Stimulated activated naive CD8-positive, alpha-beta T cell treated with anti-CD3 and anti-CD28 coated beads, Interleukin-15, Interleukin-2, amounts not matched to agents 100 ng/mL and 50 ng/mL, for 24 hours (primary cell): ENCODE measurements around the gene TMCO6.
"Not testable (repeated sequence)": the region's sequence is repeated elsewhere in the genome, so short reads cannot be mapped to it uniquely, and the experiment has no call there.

Experiments
- H3K27ac Mint-ChIP-seq: one replicate; pipeline ENCODE4 v1.8.0; 2021; ENCODE audit warnings: mild to moderate bottlenecking, mixed read lengths
- H3K27me3 Mint-ChIP-seq: one replicate; pipeline ENCODE4 v1.8.0; 2021; ENCODE audit warnings: mixed read lengths
- H3K36me3 Mint-ChIP-seq: one replicate; pipeline ENCODE4 v1.8.0; 2021; ENCODE audit warnings: low read depth, mixed read lengths
- H3K4me1 Mint-ChIP-seq: one replicate; pipeline ENCODE4 v1.8.0; 2021; ENCODE audit warnings: low read depth, mixed read lengths
- H3K4me3 Mint-ChIP-seq: one replicate; pipeline ENCODE4 v1.8.0; 2021; ENCODE audit warnings: mild to moderate bottlenecking, mixed read lengths
- H3K9me3 Mint-ChIP-seq: one replicate; pipeline ENCODE4 v1.8.0; 2021; ENCODE audit warnings: mixed read lengths

The TMCO6 gene

GRCh38 chr5:140609126-140609525 is 30.1 kb upstream of the TMCO6 start:
- peaks cover 16% of the 10 kb centered on the region for H3K4me1 Mint-ChIP-seq
- H3K9me3 Mint-ChIP-seq, result no peaks in the 10 kb centered on the region
- no peaks in the 10 kb centered on the region for H3K36me3 Mint-ChIP-seq
- H3K27me3 Mint-ChIP-seq, result peaks cover 20% of the 10 kb centered on the region
- no peak overlapping the region for H3K4me3 Mint-ChIP-seq
- no peak overlapping the region for H3K27ac Mint-ChIP-seq

DNA sequence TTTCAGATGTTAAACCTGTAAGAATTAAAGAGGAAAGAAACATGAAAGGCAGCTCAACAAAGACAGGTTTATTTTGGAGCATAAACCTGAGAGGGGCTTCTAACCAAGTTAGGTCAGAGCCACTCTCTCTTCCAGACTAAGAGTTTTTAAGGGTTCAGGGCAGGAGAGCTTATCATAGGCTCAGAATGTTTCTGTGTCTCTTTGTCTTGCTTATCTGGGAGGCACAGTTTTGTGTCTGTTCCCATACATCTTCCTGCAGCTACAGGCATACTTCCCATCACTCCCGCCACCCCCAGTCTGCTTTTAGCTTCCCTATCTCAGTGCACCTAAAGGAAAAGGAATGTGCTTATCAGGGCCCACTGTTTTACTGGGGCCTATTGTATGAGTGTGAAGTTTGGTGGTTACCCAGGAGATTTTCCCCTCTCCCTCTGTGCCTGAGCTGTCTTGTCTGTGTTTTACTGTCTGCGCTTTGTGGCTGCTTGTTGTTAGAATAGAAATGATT is 28.2 kb upstream of the TMCO6 start:
- Mint-ChIP-seq H3K36me3 (no peaks in the 10 kb centered on the region), H3K9me3 (no peaks in the 10 kb centered on the region), H3K4me3 (no peak overlapping the region), H3K4me1 (peaks cover 16% of the 10 kb centered on the region), H3K27ac (no peak overlapping the region), H3K27me3 (peaks cover 17% of the 10 kb centered on the region)

- Mint-ChIP-seq H3K36me3 (no peaks in the 10 kb centered on the region), H3K4me1 (no peaks in the 10 kb centered on the region), H3K27ac (no peak overlapping the region), H3K9me3 (no peaks in the 10 kb centered on the region), H3K27me3 (peaks cover 25% of the 10 kb centered on the region), H3K4me3 (no peak overlapping the region)
Measured at GRCh38 chr5:140622301-140622700, 16.9 kb upstream of the TMCO6 start.

GRCh38 chr5:140623061-140623460 is 16.2 kb upstream of the TMCO6 start:
- not testable (repeated sequence) for H3K36me3 Mint-ChIP-seq, H3K27ac Mint-ChIP-seq, H3K9me3 Mint-ChIP-seq, H3K4me1 Mint-ChIP-seq, H3K4me3 Mint-ChIP-seq
- H3K27me3 Mint-ChIP-seq, result peaks cover 26% of the 10 kb centered on the region

DNA sequence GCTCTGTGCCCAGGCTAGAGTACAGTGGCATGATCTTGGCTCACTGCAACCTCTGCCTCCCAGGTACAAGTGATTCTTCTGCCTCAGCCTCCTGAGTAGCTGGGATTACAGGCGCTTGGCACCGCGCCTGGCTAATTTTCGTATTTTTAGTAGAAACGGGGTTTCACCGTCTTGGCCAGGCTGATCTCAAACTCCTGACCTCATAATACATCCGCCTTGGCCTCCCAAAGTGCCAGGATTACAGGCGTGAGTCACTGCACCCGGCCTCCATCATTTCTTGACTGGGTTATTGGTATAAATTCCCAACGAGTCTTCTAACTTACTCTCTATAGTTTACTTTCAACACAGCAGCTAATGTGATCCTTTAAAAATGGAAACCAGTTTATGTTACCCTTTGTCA is 14.4 kb upstream of the TMCO6 start:
- not testable (repeated sequence) for H3K4me3 Mint-ChIP-seq, H3K36me3 Mint-ChIP-seq, H3K4me1 Mint-ChIP-seq, H3K9me3 Mint-ChIP-seq, H3K27ac Mint-ChIP-seq
- peaks cover 25% of the 10 kb centered on the region for H3K27me3 Mint-ChIP-seq

GRCh38 chr5:140627972-140628371 is 11.3 kb upstream of the TMCO6 start:
- Mint-ChIP-seq H3K9me3 (peaks cover 3% of the 10 kb centered on the region), H3K36me3 (peaks cover 3% of the 10 kb centered on the region), H3K4me1 (peaks cover 13% of the 10 kb centered on the region), H3K27ac (no peak overlapping the region), H3K4me3 (no peak overlapping the region), H3K27me3 (peaks cover 17% of the 10 kb centered on the region)

- Mint-ChIP-seq H3K36me3 (peaks cover 3% of the 10 kb centered on the region), H3K4me1 (peaks cover 19% of the 10 kb centered on the region), H3K27me3 (peaks cover 23% of the 10 kb centered on the region), H3K27ac (no peak overlapping the region), H3K4me3 (no peak overlapping the region), H3K9me3 (peaks cover 3% of the 10 kb centered on the region)
Measured at GRCh38 chr5:140628711-140629110, 10.5 kb upstream of the TMCO6 start.

DNA sequence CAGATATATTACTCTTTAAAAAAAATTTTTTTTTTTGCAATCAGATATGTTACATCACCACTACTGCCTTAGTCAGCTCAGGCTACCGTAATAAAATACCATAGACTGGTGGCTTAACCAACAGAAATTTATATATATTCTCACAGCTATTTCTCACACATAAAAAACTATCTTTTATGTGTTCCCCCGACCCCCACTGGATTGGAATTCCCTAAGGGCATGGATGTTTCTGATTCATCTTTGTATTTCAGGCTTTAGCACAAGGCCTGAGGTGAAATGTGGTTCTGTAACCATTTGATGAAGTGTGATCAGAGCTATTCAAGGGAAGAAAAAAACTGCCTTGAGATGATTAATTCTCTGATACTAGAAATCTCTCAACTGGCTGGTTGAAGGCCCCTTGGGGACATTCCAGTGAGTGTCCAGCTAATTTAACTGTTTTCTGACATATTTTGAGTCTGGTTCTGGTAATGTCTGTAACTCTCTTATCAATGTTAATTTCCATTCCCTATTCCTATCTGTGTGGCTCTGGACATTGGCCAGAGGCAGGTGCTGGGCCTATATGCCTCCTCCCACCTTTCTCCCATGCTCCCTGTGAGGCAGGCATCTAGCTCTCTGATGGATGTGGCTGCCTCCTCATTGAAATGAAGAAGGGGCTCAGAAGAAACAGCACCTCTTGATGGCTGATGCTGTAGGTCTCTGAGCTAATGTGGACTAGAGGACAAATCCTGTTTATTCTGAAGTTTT is 8.8 kb upstream of the TMCO6 start:
- Mint-ChIP-seq H3K4me1 (peaks cover 30% of the 10 kb centered on the region), H3K9me3 (peaks cover 3% of the 10 kb centered on the region), H3K36me3 (peaks cover 3% of the 10 kb centered on the region), H3K27me3 (peaks cover 23% of the 10 kb centered on the region), H3K4me3 (no peak overlapping the region), H3K27ac (no peak overlapping the region)

DNA sequence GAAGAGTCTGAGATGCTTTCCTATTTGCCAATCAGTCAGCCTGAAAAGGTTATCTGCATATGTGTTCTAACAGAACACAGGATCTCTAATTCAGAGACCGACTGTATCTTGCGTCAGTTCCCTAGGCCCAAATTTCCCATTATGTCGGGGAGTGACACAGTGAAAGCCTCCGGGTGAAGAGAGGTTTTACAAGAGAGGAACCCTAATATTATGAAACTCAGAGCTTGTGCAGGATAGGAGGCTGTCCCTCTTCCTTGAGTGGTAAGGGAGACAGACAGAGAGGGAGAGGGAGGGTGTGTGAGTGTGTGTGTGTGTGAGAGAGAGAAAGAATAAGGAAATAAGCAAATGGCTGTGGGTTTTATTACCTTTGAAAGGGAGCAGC is 8.2 kb upstream of the TMCO6 start:
- H3K36me3 Mint-ChIP-seq, result peaks cover 3% of the 10 kb centered on the region
- no peak overlapping the region for H3K4me3 Mint-ChIP-seq
- peaks cover 23% of the 10 kb centered on the region for H3K27me3 Mint-ChIP-seq
- H3K9me3 Mint-ChIP-seq, result peaks cover 3% of the 10 kb centered on the region
- no peak overlapping the region for H3K27ac Mint-ChIP-seq
- peaks cover 30% of the 10 kb centered on the region for H3K4me1 Mint-ChIP-seq

- H3K27me3 Mint-ChIP-seq, result peaks cover 21% of the 10 kb centered on the region
- no peak overlapping the region for H3K27ac Mint-ChIP-seq
- peak overlapping the region; percentile 83 for H3K4me3 Mint-ChIP-seq
- peaks cover 30% of the 10 kb centered on the region for H3K4me1 Mint-ChIP-seq
- peaks cover 3% of the 10 kb centered on the region for H3K36me3 Mint-ChIP-seq
- H3K9me3 Mint-ChIP-seq, result peaks cover 3% of the 10 kb centered on the region
Measured at GRCh38 chr5:140631831-140632365, 7.4 kb upstream of the TMCO6 start.

- H3K27me3 Mint-ChIP-seq, result peaks cover 19% of the 10 kb centered on the region
- peaks cover 3% of the 10 kb centered on the region for H3K9me3 Mint-ChIP-seq
- H3K27ac Mint-ChIP-seq, result peak overlapping the region; percentile 55
- peaks cover 3% of the 10 kb centered on the region for H3K36me3 Mint-ChIP-seq
- H3K4me1 Mint-ChIP-seq, result peaks cover 30% of the 10 kb centered on the region
- H3K4me3 Mint-ChIP-seq, result peak overlapping the region; percentile 83
Measured at GRCh38 chr5:140632366-140633020, 6.8 kb upstream of the TMCO6 start.

DNA sequence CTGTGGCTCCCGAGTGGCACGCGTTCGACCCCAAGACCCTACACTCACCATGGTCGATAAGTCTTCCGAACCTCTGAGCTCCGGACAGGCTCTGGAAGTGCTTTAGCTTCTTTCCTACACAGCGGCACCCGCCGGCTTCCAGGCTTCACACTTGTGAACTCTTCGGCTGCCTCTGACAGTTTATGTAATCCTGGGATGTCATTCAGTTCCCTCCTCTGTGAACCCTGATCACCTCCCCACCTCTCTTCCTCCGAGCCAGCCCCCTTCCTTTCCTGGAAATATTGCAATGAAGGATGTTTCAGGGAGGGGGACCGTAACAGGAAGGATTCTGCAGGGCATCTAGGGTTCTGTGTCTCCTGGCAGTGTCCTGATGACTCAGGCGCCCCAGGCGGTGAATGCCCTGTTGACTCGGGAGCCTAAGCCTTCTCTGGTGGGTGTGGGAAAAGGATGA is 6.2 kb upstream of the TMCO6 start, which contains the start of gene CD14:
Gene CD14, minus strand, starts transcription at position 155 of the 451 bp plus-strand sequence. Its CDS starts 104 bp downstream, at position 51.
- Mint-ChIP-seq H3K36me3 (peaks cover 3% of the 10 kb centered on the region), H3K9me3 (peaks cover 3% of the 10 kb centered on the region), H3K4me1 (peaks cover 31% of the 10 kb centered on the region), H3K27me3 (peaks cover 18% of the 10 kb centered on the region), H3K4me3 (peak within 1 kb of the TSS; percentile 83), H3K27ac (peak within 1 kb of the TSS; percentile 55)

DNA sequence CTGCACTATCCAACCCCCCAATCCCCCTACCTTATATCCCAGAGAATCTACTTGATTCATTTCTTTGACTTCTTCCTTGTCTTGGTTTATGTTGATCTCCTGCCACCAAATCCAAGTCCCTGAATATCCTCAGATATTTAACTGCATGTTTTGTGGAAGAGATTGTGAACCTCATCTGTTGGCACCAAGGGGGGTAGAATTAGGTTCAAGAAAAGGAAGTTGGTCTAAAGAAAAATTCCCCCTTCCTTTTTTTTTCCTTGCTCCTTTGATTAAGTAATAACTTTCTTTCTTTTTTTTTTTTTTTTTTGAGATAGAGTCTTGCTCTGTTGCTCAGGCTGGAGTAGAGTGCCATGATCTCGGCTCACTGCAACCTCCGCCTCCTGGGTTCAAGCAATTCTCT is 5.8 kb upstream of the TMCO6 start:
- Mint-ChIP-seq H3K9me3 (no peaks in the 10 kb centered on the region), H3K4me1 (peaks cover 34% of the 10 kb centered on the region), H3K36me3 (no peaks in the 10 kb centered on the region), H3K27me3 (peaks cover 16% of the 10 kb centered on the region), H3K27ac (peak overlapping the region; percentile 16), H3K4me3 (peak overlapping the region; percentile 83)

GRCh38 chr5:140634103-140634502 is 5.1 kb upstream of the TMCO6 start:
- Mint-ChIP-seq H3K27ac (no peak overlapping the region), H3K36me3 (no peaks in the 10 kb centered on the region), H3K4me3 (no peak overlapping the region), H3K27me3 (peaks cover 16% of the 10 kb centered on the region), H3K9me3 (no peaks in the 10 kb centered on the region), H3K4me1 (peaks cover 40% of the 10 kb centered on the region)
